ENCODE data around the gene CD9.

GRCh38 chr12:6192604-6193380 lies 7.4 kb upstream of the CD9 start:
- TF ChIP-seq CTCF (IDR thresholded peaks at IDR 0.05 in 4 of 5, conservative IDR thresholded peaks at IDR 0.05 in 1 of 5): no peak
- no peak for TF ChIP-seq POLR2A (IDR thresholded peaks at IDR 0.05)

Measured in gastrocnemius medialis (tissue), 4 donors.